IPS-20b (cell line): ENCODE results near the gene MRPL52.
"Not testable (repeated sequence)": the region's sequence is repeated elsewhere in the genome, so short reads cannot be mapped to it uniquely, and the experiment has no call there.

Experiments used
- H3K27ac ChIP-seq: one replicate; pipeline ENCODE4 v1.5.1; 2013; ENCODE audit warnings: low read length
- H3K27me3 ChIP-seq: 2 replicates; pipeline ENCODE4 v1.6.1; 2013; ENCODE audit warnings: mild to moderate bottlenecking, low read length, inconsistent platforms; ENCODE audit not compliant: insufficient read depth
- H3K36me3 ChIP-seq: 2 replicates; pipeline ENCODE4 v1.6.1; 2013; ENCODE audit warnings: low read depth, mild to moderate bottlenecking, inconsistent platforms, low read length, moderate library complexity; ENCODE audit not compliant: insufficient read depth
- H3K4me1 ChIP-seq: 2 replicates; pipeline ENCODE4 v1.6.1; 2013; ENCODE audit warnings: mild to moderate bottlenecking, control low read depth, inconsistent platforms, low read length, moderate library complexity; ENCODE audit not compliant: insufficient read depth
- H3K4me3 ChIP-seq: 2 replicates; pipeline ENCODE4 v1.5.1; 2013; ENCODE audit warnings: mild to moderate bottlenecking, low read length, inconsistent platforms
- H3K9ac ChIP-seq: 2 replicates; pipeline ENCODE4 v1.6.1; 2013; ENCODE audit warnings: low read depth, mild to moderate bottlenecking, inconsistent platforms, low read length, moderate library complexity
- H3K9me3 ChIP-seq: 2 replicates; pipeline ENCODE4 v1.6.1; 2013; ENCODE audit warnings: mild to moderate bottlenecking, low read depth, low read length, inconsistent platforms; ENCODE audit not compliant: insufficient read depth

Gene MRPL52

DNA sequence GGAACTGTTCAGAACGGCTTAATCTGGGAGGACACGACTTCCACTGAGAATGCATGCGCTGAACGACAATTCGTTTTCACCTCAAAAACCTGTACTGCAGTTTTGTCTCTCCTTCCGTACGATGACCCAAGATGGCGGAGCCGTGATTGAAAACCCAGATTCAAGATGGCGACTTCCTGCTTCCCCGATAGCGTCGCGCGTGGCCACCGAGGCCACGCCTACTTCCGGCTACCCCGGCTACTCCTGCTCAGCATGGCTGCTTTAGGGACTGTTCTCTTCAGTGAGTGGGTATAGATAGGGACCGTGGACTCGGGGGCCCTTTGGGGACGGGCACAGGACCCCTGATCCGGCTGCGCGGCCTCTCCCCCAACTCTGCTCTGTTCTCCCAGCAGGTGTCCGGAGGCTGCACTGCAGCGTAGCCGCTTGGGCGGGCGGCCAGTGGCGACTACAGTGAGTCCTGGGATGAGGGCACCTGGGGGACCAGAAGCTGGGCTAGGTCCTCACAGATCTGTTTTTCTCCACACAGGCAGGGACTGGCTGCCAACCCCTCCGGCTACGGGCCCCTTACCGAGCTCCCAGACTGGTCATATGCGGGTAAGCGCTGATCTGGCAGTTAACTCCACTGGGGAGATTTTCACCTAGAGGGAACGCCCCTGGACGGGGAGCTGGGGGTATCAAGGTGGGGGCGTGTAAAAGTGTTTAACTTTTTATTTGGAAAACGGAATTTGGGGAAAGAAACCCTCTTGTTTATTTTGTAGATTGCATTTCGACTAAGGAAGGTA is at the start of gene MRPL52:
Gene MRPL52, plus strand, starts transcription at position 227 of the 782 bp plus-strand sequence. Its CDS starts 26 bp downstream, at position 253.
- Histone ChIP-seq H3K27ac (peak within 1 kb of the TSS; percentile 52), H3K27me3 (no peaks in the 10 kb centered on the region), H3K4me3 (peak within 1 kb of the TSS; percentile 85), H3K9ac (peak within 1 kb of the TSS; percentile 93), H3K9me3 (no peaks in the 10 kb centered on the region), H3K36me3 (peaks cover 31% of the 10 kb centered on the region), H3K4me1 (peaks cover 7% of the 10 kb centered on the region; the same call in 1 of the 2 replicates)

DNA sequence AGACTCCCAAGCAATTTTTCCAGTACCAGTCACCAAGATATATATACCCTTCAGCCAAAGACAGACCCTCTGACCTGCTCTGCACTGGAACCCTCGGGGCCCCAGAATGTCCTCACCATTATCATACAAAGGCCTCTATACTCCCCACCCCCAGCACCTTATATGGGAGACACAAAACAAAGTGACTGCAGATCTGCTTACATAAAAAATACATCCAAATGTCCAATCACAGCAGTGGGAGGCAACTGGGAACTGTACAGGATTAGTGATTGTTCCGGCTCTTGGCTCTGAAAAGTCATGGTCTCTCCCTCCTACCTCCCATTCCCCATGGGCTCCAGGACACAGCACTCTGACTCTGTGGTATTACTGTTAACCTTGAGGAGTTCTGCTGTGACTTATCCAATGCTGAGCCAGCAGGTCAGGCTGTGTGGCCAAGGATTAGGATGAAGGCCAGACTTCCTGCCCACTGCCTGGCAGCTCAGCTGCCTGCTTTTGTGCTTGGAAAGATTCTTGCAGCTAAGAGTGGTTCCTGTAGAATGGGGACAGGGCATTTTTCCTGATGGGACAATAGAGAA is 49.5 kb upstream of the MRPL52 start:
- Histone ChIP-seq H3K4me1 (no peaks in the 10 kb centered on the region), H3K9ac (no peak overlapping the region), H3K27ac (no peak overlapping the region), H3K36me3 (no peaks in the 10 kb centered on the region), H3K9me3 (no peaks in the 10 kb centered on the region), H3K27me3 (no peaks in the 10 kb centered on the region), H3K4me3 (no peak overlapping the region)

DNA sequence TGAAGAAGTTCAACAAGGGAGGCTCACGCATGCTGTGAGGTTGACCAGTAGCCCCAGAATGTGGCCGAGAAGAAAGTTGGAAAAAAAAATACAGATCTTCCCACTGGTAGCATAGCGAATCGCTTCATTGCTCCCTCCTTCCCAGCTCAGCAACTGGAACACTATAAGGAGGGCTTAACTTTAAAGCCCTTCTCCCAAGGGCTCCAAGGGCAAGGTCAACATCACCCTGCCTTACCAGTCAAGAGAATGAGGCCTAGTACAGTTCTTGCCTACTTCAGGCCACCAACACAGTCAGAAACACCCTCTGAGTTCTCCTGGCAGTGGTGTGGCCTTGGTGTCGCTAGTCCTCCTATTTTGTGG is 48.8 kb upstream of the MRPL52 start:
- H3K9ac ChIP-seq: no peak overlapping the region
- no peak overlapping the region for H3K27ac ChIP-seq
- H3K4me1 ChIP-seq: no peaks in the 10 kb centered on the region
- H3K27me3 ChIP-seq: no peaks in the 10 kb centered on the region
- H3K9me3 ChIP-seq: no peaks in the 10 kb centered on the region
- no peak overlapping the region for H3K4me3 ChIP-seq
- H3K36me3 ChIP-seq: no peaks in the 10 kb centered on the region

GRCh38 chr14:22781301-22781991 is 48.2 kb upstream of the MRPL52 start:
- H3K36me3 ChIP-seq: no peaks in the 10 kb centered on the region
- no peak overlapping the region for H3K4me3 ChIP-seq
- no peak overlapping the region for H3K9ac ChIP-seq
- H3K4me1 ChIP-seq: no peaks in the 10 kb centered on the region
- no peaks in the 10 kb centered on the region for H3K27me3 ChIP-seq
- H3K9me3 ChIP-seq: no peaks in the 10 kb centered on the region
- no peak overlapping the region for H3K27ac ChIP-seq

DNA sequence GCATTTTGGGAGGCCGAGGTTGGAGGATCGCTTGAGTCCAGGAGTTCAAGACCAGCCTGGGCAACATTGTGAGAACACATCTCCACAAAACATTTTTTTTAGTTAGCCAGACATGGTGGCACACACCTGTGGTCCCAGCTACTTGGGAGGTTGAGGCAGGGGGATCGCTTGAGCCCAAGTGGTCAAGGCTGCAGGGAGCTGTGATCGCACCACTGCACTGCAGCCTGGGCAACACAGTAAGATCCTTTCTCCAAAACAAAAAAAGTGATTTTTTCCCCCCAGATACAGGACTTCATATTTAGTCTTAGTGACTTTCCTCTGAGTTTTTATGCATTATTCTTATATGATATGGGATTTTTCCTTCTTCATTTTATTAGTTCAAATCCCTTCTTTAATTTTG is 43.0 kb upstream of the MRPL52 start:
- Histone ChIP-seq H3K4me3 (no peak overlapping the region), H3K27me3 (no peaks in the 10 kb centered on the region), H3K27ac (no peak overlapping the region), H3K9me3 (no peaks in the 10 kb centered on the region), H3K4me1 (no peaks in the 10 kb centered on the region), H3K36me3 (no peaks in the 10 kb centered on the region), H3K9ac (no peak overlapping the region)

DNA sequence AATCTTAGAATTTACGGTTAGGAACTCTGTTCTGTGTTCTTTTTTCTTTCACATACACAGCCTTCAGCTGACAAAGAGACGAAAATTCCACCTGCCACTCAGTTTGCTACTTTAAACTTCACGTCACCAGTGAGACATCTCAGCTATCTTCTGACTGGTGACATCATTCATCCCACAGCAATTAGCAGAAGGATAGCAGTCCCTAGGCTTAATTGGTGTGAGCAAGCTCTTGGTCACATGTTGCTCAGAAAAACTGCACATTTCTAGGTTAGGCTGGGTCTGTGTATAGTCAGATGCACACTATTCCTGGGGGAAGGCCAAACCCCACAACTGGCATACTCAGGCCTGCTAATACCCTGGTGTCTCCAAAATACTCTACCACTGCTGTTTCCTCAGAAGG is 38.4 kb upstream of the MRPL52 start:
- H3K9ac ChIP-seq: no peak overlapping the region
- H3K4me3 ChIP-seq: no peak overlapping the region
- H3K27me3 ChIP-seq: no peaks in the 10 kb centered on the region
- no peak overlapping the region for H3K27ac ChIP-seq
- H3K4me1 ChIP-seq: no peaks in the 10 kb centered on the region; the same call in 1 of the 2 replicates
- H3K36me3 ChIP-seq: no peaks in the 10 kb centered on the region
- H3K9me3 ChIP-seq: no peaks in the 10 kb centered on the region

DNA sequence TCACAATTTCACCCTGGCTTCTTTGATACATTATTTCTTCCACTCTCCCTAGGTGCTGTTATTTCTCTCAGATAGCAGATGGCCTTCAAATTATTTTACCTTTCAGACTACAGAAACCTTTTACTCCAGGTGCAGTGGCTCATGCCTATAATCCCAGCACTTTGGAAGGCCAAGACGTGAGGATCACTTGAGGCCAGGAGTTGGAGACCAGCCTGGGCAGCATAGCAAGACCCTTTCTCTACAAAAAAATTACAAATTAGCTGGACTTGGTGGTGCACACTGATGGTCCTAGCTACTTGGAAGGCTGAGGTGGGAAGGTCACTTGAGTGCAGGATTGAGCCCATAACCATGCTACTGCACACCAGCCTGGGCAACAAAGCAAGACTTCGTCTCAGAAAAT is 37.5 kb upstream of the MRPL52 start:
- Histone ChIP-seq H3K9ac (no peak overlapping the region), H3K27ac (no peak overlapping the region), H3K27me3 (no peaks in the 10 kb centered on the region), H3K9me3 (no peaks in the 10 kb centered on the region), H3K36me3 (no peaks in the 10 kb centered on the region), H3K4me3 (no peak overlapping the region), H3K4me1 (peaks cover 8% of the 10 kb centered on the region)

DNA sequence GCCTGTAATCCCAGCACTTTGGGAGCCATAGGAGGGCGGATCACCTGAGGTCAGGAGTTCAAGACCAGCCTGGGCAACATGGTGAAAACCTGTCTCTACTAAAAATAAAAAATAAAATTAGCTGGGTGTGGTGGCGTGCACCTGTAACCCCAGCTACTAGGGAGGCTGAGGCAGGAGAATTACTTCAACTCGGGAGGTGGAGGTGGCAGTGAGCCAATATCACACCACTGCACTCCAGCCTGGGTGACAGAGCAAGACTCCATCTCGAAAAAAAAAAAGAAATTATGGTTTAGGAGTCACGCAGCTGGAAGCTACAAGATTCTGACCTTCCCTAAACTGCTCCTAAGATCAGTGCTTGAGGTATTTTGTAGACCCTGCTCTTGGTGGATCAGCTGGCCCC is 36.1 kb upstream of the MRPL52 start:
- not testable (repeated sequence) for H3K36me3 ChIP-seq, H3K27me3 ChIP-seq, H3K9ac ChIP-seq, H3K9me3 ChIP-seq, H3K4me3 ChIP-seq, H3K27ac ChIP-seq
- peaks cover 12% of the 10 kb centered on the region for H3K4me1 ChIP-seq

DNA sequence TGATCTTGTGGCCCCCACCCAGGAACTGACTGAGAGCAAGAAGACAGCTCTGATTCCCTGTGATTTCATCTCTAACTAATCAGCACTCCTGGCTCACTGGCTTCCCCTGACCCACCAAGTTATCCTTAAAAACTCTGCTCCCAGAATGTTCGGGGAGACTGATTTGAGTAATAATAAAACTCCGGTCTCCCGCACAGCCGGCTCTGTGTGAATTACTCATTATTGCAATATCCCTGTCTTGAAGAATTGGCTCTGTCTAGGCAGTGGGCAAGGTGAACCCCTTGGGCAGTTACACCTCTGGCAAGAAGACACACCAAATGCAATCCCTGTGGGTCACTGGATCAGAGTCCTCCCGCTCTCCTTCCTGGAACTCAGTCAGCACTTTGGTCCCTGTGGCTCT is 35.7 kb upstream of the MRPL52 start:
- Histone ChIP-seq H3K4me1 (peaks cover 12% of the 10 kb centered on the region), H3K36me3 (no peaks in the 10 kb centered on the region)

DNA sequence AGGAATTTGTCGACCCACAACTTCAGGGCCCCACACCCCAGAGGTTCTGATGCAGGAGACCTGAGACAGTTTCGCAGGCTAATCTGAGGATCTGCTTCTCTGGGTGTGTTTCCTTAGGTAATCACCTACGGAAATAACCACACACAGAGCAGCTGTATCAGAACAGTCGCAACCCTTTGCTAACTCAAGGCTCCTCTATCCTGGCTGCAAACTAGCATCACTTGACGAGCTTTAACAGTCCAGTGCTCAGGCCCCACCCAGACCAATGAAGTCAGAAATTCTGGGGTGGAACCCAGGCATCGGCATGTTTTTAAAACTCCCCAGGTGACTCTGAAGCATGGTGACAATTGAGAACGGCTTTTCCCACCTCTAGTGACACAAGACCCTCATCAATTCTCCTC is 35.1 kb upstream of the MRPL52 start:
- Histone ChIP-seq H3K4me1 (peaks cover 12% of the 10 kb centered on the region), H3K4me3 (no peak overlapping the region), H3K9ac (no peak overlapping the region), H3K27ac (no peak overlapping the region), H3K36me3 (no peaks in the 10 kb centered on the region), H3K27me3 (no peaks in the 10 kb centered on the region), H3K9me3 (no peaks in the 10 kb centered on the region)

More for the DNA sequence above, 35.7 kb upstream of the MRPL52 start:
- no peaks in the 10 kb centered on the region for H3K27me3 ChIP-seq
- no peaks in the 10 kb centered on the region for H3K9me3 ChIP-seq
- H3K9ac ChIP-seq: no peak overlapping the region
- H3K4me3 ChIP-seq: no peak overlapping the region
- H3K27ac ChIP-seq: no peak overlapping the region

- peaks cover 12% of the 10 kb centered on the region for H3K4me1 ChIP-seq
- H3K27ac ChIP-seq: no peak overlapping the region
- H3K4me3 ChIP-seq: no peak overlapping the region
- H3K9me3 ChIP-seq: no peaks in the 10 kb centered on the region
- no peaks in the 10 kb centered on the region for H3K27me3 ChIP-seq
- H3K9ac ChIP-seq: peak overlapping the region; percentile 17; the same call in 1 of the 2 replicates
- no peaks in the 10 kb centered on the region for H3K36me3 ChIP-seq
Measured at GRCh38 chr14:22796087-22796707, 33.5 kb upstream of the MRPL52 start.
